Stomach (tissue), 19 donors: ENCODE measurements around the gene SMCO3. TPM values are rescaled to one million over a fixed set of nuclear protein-coding genes. Genes with fewer than 3 reads are reported as not detected.

Experiments
- DNase-seq, 2 donors: peaks; one replicate each; pipeline versions ENCODE4 v3.0.0 to v3.0.0-alpha.2; 2013 to 2019
- H3K27ac ChIP-seq, 5 donors: fragments of 200-600 bp in 4 of 5; sonication (generic) in 4 of 5; one replicate each; pipeline ENCODE4 v1.5.1; 2013 to 2019; ENCODE audit warnings: mild to moderate bottlenecking in 1 of 5, moderate library complexity in 1 of 5
- H3K27me3 ChIP-seq, 3 donors: fragments of 200-600 bp; sonication (generic); one replicate each; pipeline ENCODE4 v1.5.1; 2017 to 2019; ENCODE audit warnings: mixed run types in 1 of 3
- H3K36me3 ChIP-seq, 4 donors: fragments of 200-600 bp; sonication (generic); 1 replicate in 3 of 4; 2 replicates in 1 of 4; pipeline ENCODE4 v1.5.1; 2016 to 2019
- H3K4me1 ChIP-seq, 4 donors: fragments of 200-600 bp; sonication (generic); one replicate each; pipeline ENCODE4 v1.5.1; 2016 to 2019
- H3K4me3 ChIP-seq, 4 donors: fragments of 200-600 bp; sonication (generic) in 3 of 4; one replicate each; pipeline ENCODE4 v1.5.1; 2016 to 2019; ENCODE audit warnings: mild to moderate bottlenecking in 1 of 4
- H3K9me3 ChIP-seq, 4 donors: fragments of 200-600 bp; sonication (generic); one replicate each; pipeline ENCODE4 v1.5.1; 2016 to 2019
- EP300 ChIP-seq: sonication (generic); formaldehyde crosslinking; IDR thresholded peaks from one replicate; pipeline ENCODE4 v1.6.1; 2017; ENCODE audit warnings: antibody characterized with exemption
- POLR2A ChIP-seq, 4 donors: fragments of 450-650 bp; IDR thresholded peaks; one replicate each; pipeline ENCODE4 v1.6.1; 2016; ENCODE audit warnings: antibody characterized with exemption in 4 of 4, control low read depth in 2 of 4, mild to moderate bottlenecking in 1 of 4, moderate library complexity in 1 of 4
- POLR2AphosphoS5 ChIP-seq, 3 donors: sonication (generic); formaldehyde crosslinking; IDR thresholded peaks; one replicate each; pipeline ENCODE4 v1.6.1; 2016; ENCODE audit warnings: antibody characterized with exemption in 3 of 3
- WGBS, 5 donors: extraction: QIAGEN DNeasy Blood & Tissue Kit in 3 of 5; methylation state at CpG; one replicate each; pipeline versions ENCODE4 v1.1.5 to v1.1.7; 2013 to 2018; 5-methylcytosine and 5-hydroxymethylcytosine counted together
- intact Hi-C: fragments of 100-400 bp; cut with DNase I; formaldehyde crosslinking; loops from one replicate; pipeline ENCODE4 v1.15.1; 2023; ENCODE audit warnings: low total_unique reads
- long read RNA-seq, 10 donors: transcript quantifications; one replicate each; lab custom pipeline, GENCODE V29; 2026
- polyA plus RNA-seq, 3 donors: library from polyadenylated mRNA; stranded (reverse); fragments of 200-250 nt; gene quantifications; one replicate each; pipeline ENCODE4 v1.2.3, GENCODE V29; 2013
- total RNA-seq, 5 donors: library from RNA; depleted of rRNA; stranded (reverse); fragments of >200 nt; gene quantifications; one replicate each; pipeline versions ENCODE4 v1.1.0 to v1.2.3, GENCODE V29; 2014 to 2016
- TF ChIP-seq, protein P1 (sequence below), 7 experiments: fragments of 450-650 bp in 4 of 7; fragments of 200-600 bp in 3 of 7; sonication (generic) in 3 of 7; IDR thresholded peaks; one replicate each; pipeline ENCODE4 v1.5.1; 2016 to 2019; ENCODE audit warnings: antibody characterized with exemption in 7 of 7, control low read depth in 2 of 7, mild to moderate bottlenecking in 1 of 7
- donor health status: healthy with polysubstance abuse.
- donor health status: Bipolar disorder and iron deficiency.
- donor health status: healthy.

SMCO3 gene
- total RNA-seq (1 to 10 TPM in 1 of 5 donors, not detected in 4; 2.4 TPM), polyA plus RNA-seq (not detected)
- long read RNA-seq, donor 1: 0 reads
- long read RNA-seq, donor 2: 0 reads
- long read RNA-seq, donor 3: 0 reads
- long read RNA-seq, donor 4: 0 reads
- long read RNA-seq, donor 5, partial matches to known transcripts: 0 of 1 reads
- long read RNA-seq, donor 5, other reads (novel, unspliced or antisense): 0 of 1 reads
- long read RNA-seq, donor 6: 0 reads
- long read RNA-seq, donor 7, partial matches to known transcripts: 0 of 1 reads
- long read RNA-seq, donor 7, other reads (novel, unspliced or antisense): 0 of 1 reads
- long read RNA-seq, donor 8, partial matches to known transcripts: 0 of 1 reads
- long read RNA-seq, donor 8, other reads (novel, unspliced or antisense): 0 of 1 reads
- long read RNA-seq, donor 9: 0 reads
- long read RNA-seq, donor 10: 0 reads

- H3K4me1 ChIP-seq: no peaks in the 10 kb centered on the region
- no peaks in the 10 kb centered on the region for H3K9me3 ChIP-seq
- no peaks in the 10 kb centered on the region for H3K36me3 ChIP-seq
- 82 to 89% (median 83%) methylated on average over 3 of the region's 3 CpGs for WGBS, 5 donors
- H3K27me3 ChIP-seq: no peaks in the 10 kb centered on the region
- DNase-seq: no peak
- H3K27ac ChIP-seq: no peak within 1 kb of the TSS
- intact Hi-C loops: no loop called here
- no peak within 1 kb of the TSS for H3K4me3 ChIP-seq
- TF ChIP-seq POLR2AphosphoS5 (IDR thresholded peaks at IDR 0.05) (no peak), EP300 (no peak), POLR2A (IDR thresholded peaks at IDR 0.05) (no peak)
- TF ChIP-seq, protein P1, sequence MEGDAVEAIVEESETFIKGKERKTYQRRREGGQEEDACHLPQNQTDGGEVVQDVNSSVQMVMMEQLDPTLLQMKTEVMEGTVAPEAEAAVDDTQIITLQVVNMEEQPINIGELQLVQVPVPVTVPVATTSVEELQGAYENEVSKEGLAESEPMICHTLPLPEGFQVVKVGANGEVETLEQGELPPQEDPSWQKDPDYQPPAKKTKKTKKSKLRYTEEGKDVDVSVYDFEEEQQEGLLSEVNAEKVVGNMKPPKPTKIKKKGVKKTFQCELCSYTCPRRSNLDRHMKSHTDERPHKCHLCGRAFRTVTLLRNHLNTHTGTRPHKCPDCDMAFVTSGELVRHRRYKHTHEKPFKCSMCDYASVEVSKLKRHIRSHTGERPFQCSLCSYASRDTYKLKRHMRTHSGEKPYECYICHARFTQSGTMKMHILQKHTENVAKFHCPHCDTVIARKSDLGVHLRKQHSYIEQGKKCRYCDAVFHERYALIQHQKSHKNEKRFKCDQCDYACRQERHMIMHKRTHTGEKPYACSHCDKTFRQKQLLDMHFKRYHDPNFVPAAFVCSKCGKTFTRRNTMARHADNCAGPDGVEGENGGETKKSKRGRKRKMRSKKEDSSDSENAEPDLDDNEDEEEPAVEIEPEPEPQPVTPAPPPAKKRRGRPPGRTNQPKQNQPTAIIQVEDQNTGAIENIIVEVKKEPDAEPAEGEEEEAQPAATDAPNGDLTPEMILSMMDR (IDR thresholded peaks at IDR 0.05): no peak
Observed at GRCh38 chr12:14814014-14814413, at the start of gene SMCO3. Gene SMCO3 (minus strand): TSS chr12:14814182. CDS start chr12:14806680, 7,502 bp downstream.

DNA sequence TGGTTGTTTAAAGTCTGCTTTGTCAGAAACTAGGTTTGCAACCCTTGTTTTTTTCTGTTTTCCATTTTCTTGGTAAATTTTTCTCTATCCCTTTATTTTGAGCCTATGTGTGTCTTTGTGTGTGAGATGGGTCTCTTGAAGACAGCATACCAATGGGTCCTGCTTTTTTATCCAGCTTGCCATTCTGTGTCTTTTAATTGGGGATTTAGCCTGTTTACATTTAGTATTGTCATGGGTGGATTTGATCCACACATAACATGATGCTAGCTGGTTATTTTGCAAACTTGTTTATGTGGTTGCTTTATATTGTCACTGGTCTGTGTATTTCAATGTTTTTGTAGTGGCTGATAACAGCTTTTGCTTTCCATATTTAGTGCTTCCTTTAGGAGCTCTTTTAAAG is 46.5 kb upstream of the SMCO3 start:
- no peaks in the 10 kb centered on the region for H3K27me3 ChIP-seq
- TF ChIP-seq, protein P1 (IDR thresholded peaks at IDR 0.05): no peak
- TF ChIP-seq POLR2A (IDR thresholded peaks at IDR 0.05): no peak
- intact Hi-C loops: no loop called here
- peaks cover 0 to 30% (median 15%) of the 10 kb centered on the region in 4 donors for H3K9me3 ChIP-seq
- H3K4me1 ChIP-seq: no peaks in the 10 kb centered on the region
- no peak overlapping the region for H3K4me3 ChIP-seq
- DNase-seq: no peak
- H3K27ac ChIP-seq: no peak overlapping the region
- no peaks in the 10 kb centered on the region for H3K36me3 ChIP-seq

DNA sequence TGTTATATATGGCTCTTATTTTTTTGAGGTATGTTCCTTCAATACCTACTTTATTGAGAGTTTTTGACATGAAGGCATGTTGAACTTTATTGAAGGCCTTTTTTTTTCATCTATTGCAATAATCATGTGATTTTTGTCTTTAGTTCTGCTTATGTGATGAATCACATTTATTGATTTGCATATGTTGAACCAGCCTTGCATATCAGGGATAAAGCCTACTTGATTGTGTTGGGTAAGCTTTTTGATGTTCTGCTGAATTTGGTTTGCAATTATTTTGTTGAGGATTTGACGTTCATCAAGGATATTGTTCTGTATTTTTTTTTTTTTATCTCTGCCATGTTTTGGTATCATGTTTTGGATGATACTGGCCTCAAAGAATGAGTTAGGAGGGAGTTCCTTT is 44.5 kb upstream of the SMCO3 start:
- no peaks in the 10 kb centered on the region for H3K36me3 ChIP-seq
- no peak for TF ChIP-seq POLR2AphosphoS5 (IDR thresholded peaks at IDR 0.05)
- TF ChIP-seq, protein P1 (IDR thresholded peaks at IDR 0.05): no peak
- TF ChIP-seq POLR2A (IDR thresholded peaks at IDR 0.05): no peak
- TF ChIP-seq EP300: no peak
- no peak overlapping the region for H3K4me3 ChIP-seq
- H3K4me1 ChIP-seq: no peaks in the 10 kb centered on the region
- H3K27ac ChIP-seq: no peak overlapping the region
- intact Hi-C loops: no loop called here
- peaks cover 0 to 30% (median 15%) of the 10 kb centered on the region in 4 donors for H3K9me3 ChIP-seq
- WGBS, 5 donors: 83 to 91% (median 90%) methylated on average over 1 of the region's 1 CpG
- no peak for DNase-seq
- H3K27me3 ChIP-seq: no peaks in the 10 kb centered on the region

- Histone ChIP-seq H3K9me3 (peaks cover 0 to 11% (median 3%) of the 10 kb centered on the region in 4 donors), H3K4me3 (no peak overlapping the region), H3K27me3 (no peaks in the 10 kb centered on the region), H3K36me3 (no peaks in the 10 kb centered on the region), H3K4me1 (no peaks in the 10 kb centered on the region), H3K27ac (no peak overlapping the region)
- DNase-seq: no peak
- TF ChIP-seq EP300 (no peak), POLR2A (IDR thresholded peaks at IDR 0.05) (no peak), POLR2AphosphoS5 (IDR thresholded peaks at IDR 0.05) (no peak)
- TF ChIP-seq, protein P1 (IDR thresholded peaks at IDR 0.05): no peak
- 53 to 63% (median 58%) methylated on average over 6 of the region's 6 CpGs for WGBS, 5 donors
- intact Hi-C loops: no loop called here
Observed at GRCh38 chr12:14854586-14855183, 40.7 kb upstream of the SMCO3 start.
